HG02943 (cell line): ENCODE measurements around the gene MRGPRD.

Experiments used
- ATAC-seq: cut with Tn5 transposase; IDR thresholded peaks from one replicate; pipeline ENCODE4 v1.9.1; 2021; ENCODE audit warnings: mild to moderate bottlenecking, low read depth, moderate library complexity; ENCODE audit not compliant: unreplicated experiment

The MRGPRD gene

GRCh38 chr11:68934321-68934645 is 46.5 kb downstream of the MRGPRD start:
- ATAC-seq, result no peak

- ATAC-seq, result no peak
Observed at GRCh38 chr11:68933605-68934320, 47.0 kb downstream of the MRGPRD start.

DNA sequence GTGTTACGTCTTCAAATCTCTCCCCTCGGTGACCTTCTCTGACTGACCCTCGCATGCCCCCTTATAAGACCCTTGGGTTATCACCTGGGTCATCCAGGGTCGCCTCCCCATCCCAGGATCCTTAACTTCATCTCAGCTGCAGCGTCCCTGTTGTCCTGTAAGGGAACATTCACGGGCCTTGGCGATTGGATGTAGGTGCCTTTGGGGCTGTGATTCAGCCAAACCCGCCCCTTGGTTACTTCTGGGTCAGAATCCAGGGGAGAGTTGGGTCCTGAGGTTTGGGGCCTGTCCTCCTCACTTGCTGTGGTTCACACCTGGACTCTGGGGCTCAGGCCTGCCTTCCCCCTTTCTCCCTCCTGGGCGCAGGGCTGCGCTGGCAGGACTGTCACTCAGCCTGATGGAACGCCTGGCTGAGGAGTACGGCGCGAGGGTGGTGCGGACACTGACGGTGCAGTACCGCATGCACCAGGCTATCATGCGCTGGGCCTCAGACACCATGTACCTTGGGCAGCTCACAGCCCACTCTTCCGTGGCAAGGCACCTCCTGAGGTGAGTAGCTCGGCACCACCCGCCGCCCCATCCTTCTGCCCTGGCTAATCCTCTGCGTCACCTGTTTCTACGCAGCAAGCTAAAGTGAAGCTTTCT is 47.7 kb downstream of the MRGPRD start:
- ATAC-seq, result no peak

DNA sequence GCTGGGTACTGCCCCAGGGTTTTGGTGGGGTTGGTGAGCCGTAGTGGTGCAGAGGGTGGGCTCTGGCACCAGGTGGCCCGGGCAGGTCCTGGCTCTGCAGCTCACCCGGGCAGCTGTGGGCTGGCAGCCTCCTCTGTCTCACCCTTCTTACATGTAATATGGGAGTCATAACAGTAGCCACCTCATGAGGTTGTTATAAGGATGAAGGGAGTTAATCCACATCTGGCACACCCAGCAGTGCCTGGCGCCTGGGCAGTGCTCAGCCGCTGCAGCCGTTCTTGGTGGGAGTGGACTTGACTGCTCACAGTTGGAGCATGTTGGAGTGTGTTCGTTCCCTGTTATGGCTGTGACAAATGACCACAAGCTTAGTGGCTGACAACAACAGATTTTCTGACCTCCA is 48.4 kb downstream of the MRGPRD start:
- ATAC-seq, result no peak

GRCh38 chr11:68931911-68932310 is 48.9 kb downstream of the MRGPRD start:
- ATAC-seq, result no peak

- ATAC-seq, result no peak
Observed at GRCh38 chr11:68930991-68931855, 49.6 kb downstream of the MRGPRD start.
